ENCODE measurements around the gene ALG14.
"Not testable (repeated sequence)": the region's sequence is repeated elsewhere in the genome, so short reads cannot be mapped to it uniquely, and the experiment has no call there.

The ALG14 gene

DNA sequence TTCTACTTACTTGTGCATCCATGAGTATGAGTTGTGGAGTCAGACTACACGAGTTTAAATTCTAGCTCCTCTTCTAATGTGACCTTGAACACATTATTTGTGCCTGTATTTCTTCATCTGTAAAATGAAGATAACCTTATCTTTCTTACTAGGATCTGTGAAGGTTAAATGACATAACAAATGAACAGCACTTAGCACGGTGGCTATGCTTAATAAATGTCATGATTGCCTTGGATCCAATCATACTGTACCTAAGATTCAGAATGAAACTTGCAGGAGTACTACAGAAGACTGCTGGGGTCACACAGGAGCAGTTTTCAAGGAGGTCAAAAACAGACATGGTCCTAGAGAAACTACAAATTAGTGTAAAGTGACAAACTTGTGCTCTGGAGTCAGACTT, 22.2 kb upstream of the ALG14 start:
- H3K27ac ChIP-seq = no peak overlapping the region

DNA sequence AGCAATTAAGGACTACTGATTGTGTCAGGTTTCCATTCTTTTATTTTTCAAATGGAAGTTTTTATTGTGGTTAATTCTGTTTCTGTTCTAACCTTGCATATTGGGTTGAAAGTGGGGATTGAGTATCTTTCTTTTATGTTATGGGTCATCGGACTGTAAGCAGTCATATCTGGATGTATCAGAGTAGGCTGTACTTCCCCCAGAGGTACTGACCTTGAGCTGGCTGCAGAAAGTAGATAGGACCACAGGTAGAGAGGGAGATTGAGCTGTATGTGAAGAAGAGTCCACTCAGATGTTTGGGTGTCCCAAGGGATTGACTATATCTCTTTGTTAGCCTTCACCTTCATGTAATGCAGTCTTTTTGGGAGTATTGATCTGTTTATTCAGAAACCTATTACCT, 20.5 kb upstream of the ALG14 start:
- H3K27me3 ChIP-seq (replicated peaks) = no peaks in the 10 kb centered on the region
- H3K36me3 ChIP-seq (replicated peaks) = no peaks in the 10 kb centered on the region
- no peak overlapping the region for H3K27ac ChIP-seq
- in situ Hi-C loops (cut with HindIII; ENCODE audit: low pct_ligation_motif_present, low sequenced_read_pairs) = loop anchor here (25.0 kb wide), 1 partner anchor 144 kb away; the partner anchor contains the start of gene RWDD3
- TF ChIP-seq, protein P1, sequence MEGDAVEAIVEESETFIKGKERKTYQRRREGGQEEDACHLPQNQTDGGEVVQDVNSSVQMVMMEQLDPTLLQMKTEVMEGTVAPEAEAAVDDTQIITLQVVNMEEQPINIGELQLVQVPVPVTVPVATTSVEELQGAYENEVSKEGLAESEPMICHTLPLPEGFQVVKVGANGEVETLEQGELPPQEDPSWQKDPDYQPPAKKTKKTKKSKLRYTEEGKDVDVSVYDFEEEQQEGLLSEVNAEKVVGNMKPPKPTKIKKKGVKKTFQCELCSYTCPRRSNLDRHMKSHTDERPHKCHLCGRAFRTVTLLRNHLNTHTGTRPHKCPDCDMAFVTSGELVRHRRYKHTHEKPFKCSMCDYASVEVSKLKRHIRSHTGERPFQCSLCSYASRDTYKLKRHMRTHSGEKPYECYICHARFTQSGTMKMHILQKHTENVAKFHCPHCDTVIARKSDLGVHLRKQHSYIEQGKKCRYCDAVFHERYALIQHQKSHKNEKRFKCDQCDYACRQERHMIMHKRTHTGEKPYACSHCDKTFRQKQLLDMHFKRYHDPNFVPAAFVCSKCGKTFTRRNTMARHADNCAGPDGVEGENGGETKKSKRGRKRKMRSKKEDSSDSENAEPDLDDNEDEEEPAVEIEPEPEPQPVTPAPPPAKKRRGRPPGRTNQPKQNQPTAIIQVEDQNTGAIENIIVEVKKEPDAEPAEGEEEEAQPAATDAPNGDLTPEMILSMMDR (IDR thresholded peaks at IDR 0.05; ENCODE audit: low read depth, low read length, missing control alignments) = no peak
- DNase-seq = no peak
- no peak overlapping the region for H3K4me3 ChIP-seq (ENCODE audit: low read depth, low read length)

More for the DNA sequence above, 22.2 kb upstream of the ALG14 start:
- no peaks in the 10 kb centered on the region for H3K36me3 ChIP-seq (replicated peaks)
- no peak for DNase-seq
- TF ChIP-seq, protein P1 (IDR thresholded peaks at IDR 0.05; ENCODE audit: low read depth, low read length, missing control alignments) = no peak
- H3K4me3 ChIP-seq (ENCODE audit: low read depth, low read length) = no peak overlapping the region
- H3K27me3 ChIP-seq (replicated peaks) = no peaks in the 10 kb centered on the region
- in situ Hi-C loops (cut with HindIII; ENCODE audit: low pct_ligation_motif_present, low sequenced_read_pairs) = loop anchor here (25.0 kb wide), 1 partner anchor 142 kb away; the partner anchor contains the start of gene RWDD3

DNA sequence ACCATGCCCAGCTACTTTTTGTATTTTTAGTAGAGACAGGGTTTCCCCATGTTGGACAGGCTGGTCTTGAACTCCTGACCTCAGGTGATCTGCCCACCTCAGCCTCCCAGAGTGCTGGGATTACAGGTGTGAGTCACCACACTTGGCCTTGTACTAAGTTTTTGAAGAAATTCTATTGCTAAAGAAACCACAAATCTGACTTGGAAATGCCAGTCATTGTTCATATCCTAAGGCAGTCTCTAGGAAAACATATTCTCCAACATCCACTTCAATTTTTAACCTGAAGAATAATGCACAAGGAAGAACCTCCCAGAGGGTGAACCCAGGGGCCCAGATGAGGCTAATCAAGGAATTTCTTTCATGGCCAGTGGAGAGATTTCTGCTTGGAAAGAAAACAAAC, 20.1 kb upstream of the ALG14 start:
- not testable (repeated sequence) for H3K27me3 ChIP-seq (replicated peaks); H3K27ac ChIP-seq; H3K36me3 ChIP-seq (replicated peaks); H3K4me3 ChIP-seq (ENCODE audit: low read depth, low read length); DNase-seq
- in situ Hi-C loops (cut with HindIII; ENCODE audit: low pct_ligation_motif_present, low sequenced_read_pairs) = loop anchor here (25.0 kb wide), 1 partner anchor 144 kb away; the partner anchor contains the start of gene RWDD3

DNA sequence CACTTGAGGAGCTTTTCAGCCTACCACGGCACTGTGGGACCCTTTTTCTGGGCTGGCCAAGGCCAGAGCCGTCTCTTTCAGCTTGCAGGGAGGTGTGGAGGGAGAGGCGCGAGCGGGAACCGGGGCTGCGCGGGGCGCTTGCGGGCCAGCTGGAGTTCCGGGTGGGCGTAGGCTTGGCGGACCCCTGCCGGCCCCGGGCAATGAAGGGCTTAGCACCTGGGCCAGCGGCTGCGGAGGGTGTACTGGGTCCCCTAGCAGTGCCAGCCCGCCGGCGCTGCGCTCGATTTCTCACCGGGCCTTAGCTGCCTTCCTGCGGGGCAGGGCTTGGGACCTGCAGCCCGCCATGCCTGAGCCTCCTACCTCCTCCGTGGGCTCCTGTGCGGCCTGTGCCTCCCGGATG, 18.5 kb upstream of the ALG14 start:
- not testable (repeated sequence) for H3K27ac ChIP-seq; H3K36me3 ChIP-seq (replicated peaks); H3K4me3 ChIP-seq (ENCODE audit: low read depth, low read length); H3K27me3 ChIP-seq (replicated peaks); DNase-seq
- in situ Hi-C loops (cut with HindIII; ENCODE audit: low pct_ligation_motif_present, low sequenced_read_pairs) = loop anchor here (25.0 kb wide), 1 partner anchor 146 kb away; the partner anchor contains the start of gene RWDD3

DNA sequence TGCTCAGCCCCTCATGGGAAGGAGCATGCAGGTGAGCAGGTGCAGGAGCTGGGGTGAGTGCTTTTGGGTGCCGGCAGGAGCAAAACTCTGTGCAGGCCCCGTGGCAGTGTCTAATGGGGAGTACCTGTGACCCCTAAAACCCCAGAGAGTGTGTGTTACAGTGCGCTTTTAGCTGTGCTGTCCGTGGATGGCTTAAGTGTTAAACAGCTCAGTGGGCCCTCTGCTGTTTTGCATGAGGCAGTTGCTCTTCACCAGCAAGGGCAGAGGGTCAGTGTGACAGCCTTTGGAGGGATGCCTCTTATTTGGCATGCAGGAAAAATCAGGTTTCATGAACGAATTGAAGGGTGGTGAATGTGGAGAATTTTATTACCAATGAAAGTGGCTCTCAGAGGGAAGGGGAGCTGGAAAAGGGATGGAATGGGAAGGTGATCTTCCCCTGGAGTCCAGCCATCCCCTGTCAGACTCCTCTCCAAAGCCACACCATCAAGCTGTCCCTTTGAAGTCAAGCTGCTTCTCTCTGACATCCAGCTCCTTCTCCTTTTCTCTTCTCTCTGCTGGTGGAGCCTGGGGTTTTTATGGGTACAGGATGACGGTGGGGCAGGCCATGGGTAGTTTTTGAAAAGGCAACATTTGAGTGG, 17.0 kb upstream of the ALG14 start:
- TF ChIP-seq, protein P1 (IDR thresholded peaks at IDR 0.05; ENCODE audit: low read depth, low read length, missing control alignments) = no peak
- in situ Hi-C loops (cut with HindIII; ENCODE audit: low pct_ligation_motif_present, low sequenced_read_pairs) = loop anchor here (25.0 kb wide), 1 partner anchor 148 kb away; the partner anchor contains the start of gene RWDD3

DNA sequence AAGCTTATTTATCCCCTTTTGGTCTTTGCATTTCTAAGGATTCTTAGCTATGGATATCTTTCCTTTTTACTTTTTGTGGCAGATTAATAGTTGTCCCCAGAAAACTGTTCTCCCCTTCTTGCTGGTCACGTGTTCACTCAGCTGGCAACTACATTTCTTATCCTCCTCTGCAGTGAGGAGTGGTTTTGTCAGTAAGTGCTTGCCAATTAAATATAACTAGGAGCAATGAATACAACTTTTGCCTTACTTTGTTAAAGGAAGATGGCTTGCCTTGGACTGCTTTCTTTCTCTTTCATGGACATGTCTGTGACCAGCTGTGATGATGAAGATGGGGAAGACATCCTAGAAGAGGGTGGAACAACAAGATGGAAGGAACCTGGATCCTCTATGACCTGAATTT, 15.6 kb upstream of the ALG14 start:
- Histone ChIP-seq H3K27me3 (replicated peaks) (no peaks in the 10 kb centered on the region), H3K4me3 (ENCODE audit: low read depth, low read length) (no peak overlapping the region), H3K27ac (no peak overlapping the region), H3K36me3 (replicated peaks) (no peaks in the 10 kb centered on the region)
- in situ Hi-C loops (cut with HindIII; ENCODE audit: low pct_ligation_motif_present, low sequenced_read_pairs) = loop anchor here (25.0 kb wide), 1 partner anchor 149 kb away; the partner anchor contains the start of gene RWDD3
- TF ChIP-seq, protein P1 (IDR thresholded peaks at IDR 0.05; ENCODE audit: low read depth, low read length, missing control alignments) = no peak
- no peak for DNase-seq

More for the DNA sequence above, 17.0 kb upstream of the ALG14 start:
- H3K36me3 ChIP-seq (replicated peaks) = no peaks in the 10 kb centered on the region
- H3K27me3 ChIP-seq (replicated peaks) = no peaks in the 10 kb centered on the region
- H3K4me3 ChIP-seq (ENCODE audit: low read depth, low read length) = no peak overlapping the region
- DNase-seq = no peak
- H3K27ac ChIP-seq = no peak overlapping the region
